Hepatocyte (in vitro differentiated cells): ENCODE data around the gene FILIP1L. TPM values are rescaled to one million over a fixed set of nuclear protein-coding genes. Genes with fewer than 3 reads are reported as not detected.
A peak's percentile ranks its signal among the peaks of the same experiment; 100 is the strongest.

ENCODE experiments used
- DNase-seq: peaks from one replicate; pipeline ENCODE4 v3.0.0-alpha.2; 2016; ENCODE audit warnings: low spot score
- H2AFZ ChIP-seq: fragments of 200-600 bp; sonication (generic); 2 replicates; pipeline ENCODE4 v1.6.0; 2016; ENCODE audit warnings: antibody characterized with exemption, mild to moderate bottlenecking
- H3K27ac ChIP-seq: fragments of 200-600 bp; sonication (generic); 2 replicates; pipeline ENCODE4 v1.5.1; 2016; ENCODE audit warnings: mild to moderate bottlenecking
- H3K27me3 ChIP-seq: fragments of 200-600 bp; sonication (generic); 2 replicates; pipeline ENCODE4 v1.6.1; 2016
- H3K36me3 ChIP-seq: fragments of 200-600 bp; sonication (generic); replicated peaks from 2 replicates; pipeline ENCODE4 v1.5.1; 2016; ENCODE audit warnings: low read depth; ENCODE audit not compliant: insufficient read depth
- H3K4me1 ChIP-seq: fragments of 200-600 bp; sonication (generic); 2 replicates; pipeline ENCODE4 v1.5.1; 2016; ENCODE audit warnings: mild to moderate bottlenecking, moderate library complexity; ENCODE audit not compliant: insufficient read depth
- H3K4me2 ChIP-seq: fragments of 200-600 bp; sonication (generic); 2 replicates; pipeline ENCODE4 v1.6.0; 2016
- H3K4me3 ChIP-seq: fragments of 200-600 bp; sonication (generic); 2 replicates; pipeline ENCODE4 v1.5.1; 2016; ENCODE audit warnings: mild to moderate bottlenecking
- H3K79me2 ChIP-seq: fragments of 200-600 bp; sonication (generic); 2 replicates; pipeline ENCODE4 v1.6.0; 2017; ENCODE audit warnings: mild to moderate bottlenecking
- H3K9me2 ChIP-seq: fragments of 200-600 bp; sonication (generic); replicated peaks from 2 replicates; pipeline ENCODE4 v1.6.0; 2017; ENCODE audit warnings: mild to moderate bottlenecking; ENCODE audit not compliant: insufficient read depth
- H3K9me3 ChIP-seq: fragments of 200-600 bp; sonication (generic); 2 replicates; pipeline ENCODE4 v1.5.1; 2016; ENCODE audit warnings: low read depth, mild to moderate bottlenecking
- H4K20me1 ChIP-seq: fragments of 200-600 bp; sonication (generic); 2 replicates; pipeline ENCODE4 v1.6.0; 2016; ENCODE audit warnings: mild to moderate bottlenecking; ENCODE audit not compliant: insufficient read depth, poor library complexity, severe bottlenecking
- CTCF ChIP-seq: fragments of 200-600 bp; sonication (generic); IDR thresholded peaks from 2 replicates; pipeline ENCODE4 v1.5.1; 2016; ENCODE audit warnings: antibody characterized with exemption, mild to moderate bottlenecking; ENCODE audit not compliant: poor library complexity
- EZH2 ChIP-seq: fragments of 200-600 bp; sonication (generic); IDR thresholded peaks from 2 replicates; pipeline ENCODE4 v1.6.1; 2016; ENCODE audit warnings: antibody characterized with exemption, mild to moderate bottlenecking, borderline replicate concordance
- EZH2phosphoT487 ChIP-seq: fragments of 200-600 bp; sonication (generic); IDR thresholded peaks from one replicate; pipeline ENCODE4 v1.6.1; 2018; ENCODE audit warnings: antibody characterized with exemption, mild to moderate bottlenecking, low read depth, moderate library complexity; ENCODE audit not compliant: unreplicated experiment, severe bottlenecking
- WGBS: methylation state at CpG from one replicate; pipeline ENCODE4 v1.1.6; 2016; ENCODE audit warnings: low lambda C conversion rate; ENCODE audit errors: missing lambda C conversion rate; 5-methylcytosine and 5-hydroxymethylcytosine counted together
- polyA plus RNA-seq: library from polyadenylated mRNA; unstranded; fragments of >200 nt; fragmentation: Nextera tagmentation; extraction: Ambion mirVana; gene quantifications from 2 replicates; pipeline ENCODE4 v1.2.1, GENCODE V29; 2016
- total RNA-seq: library from RNA; depleted of rRNA; stranded (reverse); fragments of >200 nt; gene quantifications from 2 replicates; pipeline ENCODE4 v1.2.3, GENCODE V29; 2014

FILIP1L gene
- total and polyA plus RNA-seq, 2 experiments from 2014 or later = 48.2 to 49.4 TPM

GRCh38 chr3:99878005-99878404 is 236.3 kb downstream of the FILIP1L start:
- Histone ChIP-seq H3K36me3 (no peaks in the 10 kb centered on the region), H3K4me2 (peak overlapping the region; percentile 74), H3K4me1 (peaks cover 8% of the 10 kb centered on the region), H3K79me2 (peaks cover 37% of the 10 kb centered on the region), H3K4me3 (no peak overlapping the region), H4K20me1 (no peaks in the 10 kb centered on the region), H3K27ac (peak overlapping the region; percentile 96), H3K9me3 (no peaks in the 10 kb centered on the region), H3K9me2 (no peaks in the 10 kb centered on the region), H3K27me3 (no peaks in the 10 kb centered on the region), H2AFZ (no peak overlapping the region)
- peak; percentile 50 for DNase-seq
- TF ChIP-seq CTCF = no peak
- no peak for TF ChIP-seq EZH2phosphoT487
- no peak for TF ChIP-seq EZH2
- WGBS = 95% methylated on average over 1 of the region's 1 CpG

GRCh38 chr3:99877031-99877579 is 237.2 kb downstream of the FILIP1L start:
- Histone ChIP-seq H3K4me3 (peak overlapping the region; percentile 36), H4K20me1 (no peaks in the 10 kb centered on the region), H3K9me3 (no peaks in the 10 kb centered on the region), H3K4me2 (peak overlapping the region; percentile 74), H3K27ac (peak overlapping the region; percentile 96), H2AFZ (no peak overlapping the region), H3K27me3 (no peaks in the 10 kb centered on the region), H3K36me3 (no peaks in the 10 kb centered on the region), H3K9me2 (no peaks in the 10 kb centered on the region), H3K4me1 (peaks cover 8% of the 10 kb centered on the region), H3K79me2 (peaks cover 46% of the 10 kb centered on the region)
- DNase-seq = no peak
- TF ChIP-seq EZH2phosphoT487 = no peak
- no peak for TF ChIP-seq CTCF
- TF ChIP-seq EZH2 = no peak
- 48% methylated on average over 4 of the region's 4 CpGs for WGBS

- whole genome bisulfite sequencing = 3% methylated on average over 39 of the region's 63 CpGs
- Histone ChIP-seq H3K9me3 (no peaks in the 10 kb centered on the region), H3K36me3 (no peaks in the 10 kb centered on the region), H3K4me2 (peak overlapping the region; percentile 74), H3K4me3 (peak overlapping the region; percentile 36), H3K27ac (peak overlapping the region; percentile 96), H3K9me2 (no peaks in the 10 kb centered on the region), H3K4me1 (peaks cover 8% of the 10 kb centered on the region), H2AFZ (peak overlapping the region; percentile 36), H3K79me2 (peaks cover 55% of the 10 kb centered on the region), H3K27me3 (no peaks in the 10 kb centered on the region), H4K20me1 (no peaks in the 10 kb centered on the region)
- peak; percentile 94 for DNase-seq
- TF ChIP-seq EZH2phosphoT487 (no peak), CTCF (peak; percentile 25)
Measured at GRCh38 chr3:99875929-99876841, 238.1 kb downstream of the FILIP1L start.
